Activated CD4-positive, alpha-beta T cell treated with anti-CD3 and anti-CD28 coated beads for 48 hours (primary cell): ENCODE data around the gene MCF2L.

Experiments used
- DNase-seq: peaks from one replicate; pipeline ENCODE4 v3.0.0-alpha.2; 2020

MCF2L gene

GRCh38 chr13:113116871-113117271 is 147.9 kb downstream of the MCF2L start:
- no peak for DNase-seq

GRCh38 chr13:113117335-113117872 is 148.4 kb downstream of the MCF2L start:
- DNase-seq: no peak

- DNase-seq: no peak
Measured at GRCh38 chr13:113117911-113118260, 148.9 kb downstream of the MCF2L start.

- no peak for DNase-seq
Measured at GRCh38 chr13:113118261-113119021, 149.4 kb downstream of the MCF2L start.

- no peak for DNase-seq
Measured at GRCh38 chr13:113119166-113119821, 150.3 kb downstream of the MCF2L start.

- DNase-seq: no peak
Measured at GRCh38 chr13:113119822-113120189, 150.8 kb downstream of the MCF2L start.

- no peak for DNase-seq
Measured at GRCh38 chr13:113120300-113121182, 151.5 kb downstream of the MCF2L start.

GRCh38 chr13:113121183-113121927 is 152.3 kb downstream of the MCF2L start:
- DNase-seq: no peak

GRCh38 chr13:113121928-113122471 is 153.0 kb downstream of the MCF2L start:
- DNase-seq: no peak

GRCh38 chr13:113122550-113123225 is 153.7 kb downstream of the MCF2L start, which contains the start of gene F10:
Gene F10 (plus strand): TSS chr13:113122799. CDS start chr13:113122856, 57 bp downstream.
- DNase-seq: no peak

GRCh38 chr13:113123226-113124201 is 154.5 kb downstream of the MCF2L start:
- no peak for DNase-seq

- no peak for DNase-seq
Measured at GRCh38 chr13:113124211-113124970, 155.4 kb downstream of the MCF2L start.

GRCh38 chr13:113125506-113126264 is 156.7 kb downstream of the MCF2L start:
- DNase-seq: no peak

- no peak for DNase-seq
Measured at GRCh38 chr13:113126265-113127150, 157.5 kb downstream of the MCF2L start.

GRCh38 chr13:113129480-113129879 is 160.5 kb downstream of the MCF2L start:
- DNase-seq: no peak

- peak; percentile 66 for DNase-seq
Measured at GRCh38 chr13:113129921-113130750, 161.1 kb downstream of the MCF2L start.

GRCh38 chr13:113135281-113135760 is 166.3 kb downstream of the MCF2L start:
- DNase-seq: no peak
